ENCODE measurements around the gene PLAC1. TPM values are rescaled to one million over a fixed set of nuclear protein-coding genes. Genes with fewer than 3 reads are reported as not detected.

Gene PLAC1
- total RNA-seq, 1 experiment from 2014 or later, result 0.34 TPM

DNA sequence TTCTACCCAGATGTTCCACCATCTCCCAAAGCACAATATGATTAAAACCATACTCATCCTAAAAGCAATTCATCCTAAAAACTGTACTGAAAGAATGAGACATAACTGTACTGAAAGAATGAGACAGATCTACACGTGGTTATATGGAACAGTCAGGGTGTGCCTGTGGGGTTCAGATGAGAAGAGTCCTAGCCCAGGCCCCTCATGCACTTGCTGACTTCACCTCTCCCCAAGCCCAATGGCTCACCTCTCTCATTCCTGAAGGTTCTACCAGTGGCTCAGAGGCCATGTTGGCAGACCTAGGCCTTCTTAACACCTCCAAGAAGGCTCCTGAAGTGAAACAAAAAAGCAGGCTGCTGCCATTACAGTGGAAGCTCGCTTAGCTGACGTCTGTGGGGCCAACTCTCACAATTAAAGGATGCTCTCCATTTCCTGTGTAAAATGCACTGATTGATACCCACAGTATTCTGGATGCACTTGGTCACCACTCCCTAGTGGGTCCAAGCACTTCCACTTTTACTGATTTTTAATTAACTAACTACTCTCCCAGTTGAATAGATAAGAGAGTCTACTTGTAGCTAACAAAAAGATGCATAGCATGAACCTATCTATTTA, 3.8 kb downstream of the PLAC1 start:
- no peaks in the 10 kb centered on the region for H3K27me3 ChIP-seq (ENCODE audit: insufficient read depth, low read length)
- H3K4me2 ChIP-seq (ENCODE audit: low read length), result no peak overlapping the region
- H3K36me3 ChIP-seq (ENCODE audit: control insufficient read depth in 1 of 2, insufficient read depth in 2 of 2, low read length in 2 of 2), result no peaks in the 10 kb centered on the region
- ATAC-seq (no peak), DNase-seq (ENCODE audit: low read depth, low spot score) (no peak)
- no peak overlapping the region for H3K9ac ChIP-seq (ENCODE audit: low read length)
- intact Hi-C loops (cut with micrococcal nuclease), result no loop called here
- no peaks in the 10 kb centered on the region for H3K9me2 ChIP-seq (ENCODE audit: insufficient read depth)
- no peaks in the 10 kb centered on the region for H3K79me2 ChIP-seq (ENCODE audit: insufficient read depth, low read length)
- H3K4me3 ChIP-seq (replicated peaks in 1 of 2; ENCODE audit: low read depth in 1 of 2, low read length in 2 of 2), result no peak overlapping the region
- H3K27ac ChIP-seq (ENCODE audit: low read depth, low read length), result no peak overlapping the region
- TF ChIP-seq SIN3A (IDR thresholded peaks at IDR 0.05; ENCODE audit: low read depth) (no peak), SP1 (IDR thresholded peaks at IDR 0.05; ENCODE audit: low read depth) (no peak), EZH2 (IDR thresholded peaks at IDR 0.05) (no peak), FOSL1 (IDR thresholded peaks at IDR 0.05; ENCODE audit: low read depth) (no peak), YY1 (IDR thresholded peaks at IDR 0.05; ENCODE audit: extremely low read depth, insufficient replicate concordance, low read depth, low read length) (no peak), POLR2AphosphoS5 (IDR thresholded peaks at IDR 0.05; ENCODE audit: low read depth, low read length) (no peak), RAD21 (IDR thresholded peaks at IDR 0.05; ENCODE audit: low read depth) (no peak), TCF7L2 (IDR thresholded peaks at IDR 0.05; ENCODE audit: borderline replicate concordance, extremely low read depth, insufficient read depth, insufficient read length) (no peak), CEBPB (IDR thresholded peaks at IDR 0.05; ENCODE audit: low read depth) (no peak), POLR2A (IDR thresholded peaks at IDR 0.05; ENCODE audit: borderline replicate concordance, extremely low read depth, insufficient read depth, insufficient read length) (no peak), ZNF274 (IDR thresholded peaks at IDR 0.05; ENCODE audit: low read depth, low read length) (no peak), ZFX (IDR thresholded peaks at IDR 0.05) (no peak), SRF (IDR thresholded peaks at IDR 0.05; ENCODE audit: low read depth) (no peak), ELF1 (IDR thresholded peaks at IDR 0.05; ENCODE audit: borderline replicate concordance, low read depth) (no peak), EGR1 (IDR thresholded peaks at IDR 0.05; ENCODE audit: low read depth) (no peak)
- TF ChIP-seq, protein P1, sequence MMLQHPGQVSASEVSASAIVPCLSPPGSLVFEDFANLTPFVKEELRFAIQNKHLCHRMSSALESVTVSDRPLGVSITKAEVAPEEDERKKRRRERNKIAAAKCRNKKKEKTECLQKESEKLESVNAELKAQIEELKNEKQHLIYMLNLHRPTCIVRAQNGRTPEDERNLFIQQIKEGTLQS (IDR thresholded peaks at IDR 0.05), result no peak
- TF ChIP-seq, protein P2, sequence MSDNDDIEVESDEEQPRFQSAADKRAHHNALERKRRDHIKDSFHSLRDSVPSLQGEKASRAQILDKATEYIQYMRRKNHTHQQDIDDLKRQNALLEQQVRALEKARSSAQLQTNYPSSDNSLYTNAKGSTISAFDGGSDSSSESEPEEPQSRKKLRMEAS (IDR thresholded peaks at IDR 0.05), result no peak
- ChIA-PET CTCF (no interaction called here), POLR2A (no interaction called here), RAD21 (ENCODE audit: low non-redundant PET in 1 of 2, low total read pairs in 2 of 2, uncharacterized antibody in 2 of 2, unreplicated experiment in 2 of 2) (no interaction called here)
- H2AFZ ChIP-seq (ENCODE audit: low read depth, low read length, poor library complexity, severe bottlenecking), result no peak overlapping the region
- no TSS peak for BruUV-seq (replicated peaks)
- H3K4me1 ChIP-seq (ENCODE audit: control insufficient read depth in 1 of 2, insufficient read depth in 2 of 2, low read length in 2 of 2), result no peaks in the 10 kb centered on the region
- no peaks in the 10 kb centered on the region for H4K20me1 ChIP-seq (ENCODE audit: insufficient read depth)
- H3K9me3 ChIP-seq (ENCODE audit: control insufficient read depth in 1 of 2, insufficient read depth in 1 of 2, low read depth in 1 of 2, low read length in 2 of 2), result no peaks in the 10 kb centered on the region
